ENCODE measurements around the gene TRAF2.
"Not testable (repeated sequence)": the region's sequence is repeated elsewhere in the genome, so short reads cannot be mapped to it uniquely, and the experiment has no call there.

The TRAF2 gene, protein sequence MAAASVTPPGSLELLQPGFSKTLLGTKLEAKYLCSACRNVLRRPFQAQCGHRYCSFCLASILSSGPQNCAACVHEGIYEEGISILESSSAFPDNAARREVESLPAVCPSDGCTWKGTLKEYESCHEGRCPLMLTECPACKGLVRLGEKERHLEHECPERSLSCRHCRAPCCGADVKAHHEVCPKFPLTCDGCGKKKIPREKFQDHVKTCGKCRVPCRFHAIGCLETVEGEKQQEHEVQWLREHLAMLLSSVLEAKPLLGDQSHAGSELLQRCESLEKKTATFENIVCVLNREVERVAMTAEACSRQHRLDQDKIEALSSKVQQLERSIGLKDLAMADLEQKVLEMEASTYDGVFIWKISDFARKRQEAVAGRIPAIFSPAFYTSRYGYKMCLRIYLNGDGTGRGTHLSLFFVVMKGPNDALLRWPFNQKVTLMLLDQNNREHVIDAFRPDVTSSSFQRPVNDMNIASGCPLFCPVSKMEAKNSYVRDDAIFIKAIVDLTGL

DNA sequence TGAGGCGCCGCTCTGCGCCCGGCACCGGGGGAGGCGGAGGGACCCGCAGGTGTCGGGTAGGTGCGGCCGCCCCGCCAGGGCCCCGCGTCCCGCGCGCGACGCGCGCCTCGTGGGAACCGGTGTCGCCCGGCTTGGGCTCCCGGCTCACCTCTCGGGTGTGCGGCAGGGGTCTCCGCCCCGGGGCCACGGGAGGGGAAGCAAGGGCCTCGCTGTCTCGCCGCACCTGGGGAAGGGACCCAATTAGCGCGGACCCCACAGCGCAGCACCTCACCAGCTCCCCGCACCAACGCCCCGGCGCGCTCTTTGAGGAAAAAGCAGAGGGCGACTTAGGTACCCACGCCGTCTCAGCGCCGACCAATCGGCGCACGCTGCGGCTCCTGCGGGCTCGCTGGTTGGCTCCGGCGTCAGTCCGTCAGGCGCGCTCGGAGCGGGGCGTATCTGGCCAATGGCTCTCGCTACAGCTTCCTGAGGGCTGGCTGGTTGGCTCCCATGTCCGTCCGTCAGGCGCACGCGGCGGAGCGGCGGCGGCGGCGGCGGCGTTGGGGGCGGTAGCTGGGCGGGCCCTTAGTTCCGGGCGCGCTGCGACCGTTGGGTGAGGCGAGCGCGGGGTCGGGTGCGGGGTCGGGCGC is at the start of gene TRAF2:
Gene TRAF2, plus strand, starts transcription at position 567 of the 629 bp plus-strand sequence. CDS start 12,225 bp downstream, outside the sequence.
- peak; percentile 97 for DNase-seq

DNA sequence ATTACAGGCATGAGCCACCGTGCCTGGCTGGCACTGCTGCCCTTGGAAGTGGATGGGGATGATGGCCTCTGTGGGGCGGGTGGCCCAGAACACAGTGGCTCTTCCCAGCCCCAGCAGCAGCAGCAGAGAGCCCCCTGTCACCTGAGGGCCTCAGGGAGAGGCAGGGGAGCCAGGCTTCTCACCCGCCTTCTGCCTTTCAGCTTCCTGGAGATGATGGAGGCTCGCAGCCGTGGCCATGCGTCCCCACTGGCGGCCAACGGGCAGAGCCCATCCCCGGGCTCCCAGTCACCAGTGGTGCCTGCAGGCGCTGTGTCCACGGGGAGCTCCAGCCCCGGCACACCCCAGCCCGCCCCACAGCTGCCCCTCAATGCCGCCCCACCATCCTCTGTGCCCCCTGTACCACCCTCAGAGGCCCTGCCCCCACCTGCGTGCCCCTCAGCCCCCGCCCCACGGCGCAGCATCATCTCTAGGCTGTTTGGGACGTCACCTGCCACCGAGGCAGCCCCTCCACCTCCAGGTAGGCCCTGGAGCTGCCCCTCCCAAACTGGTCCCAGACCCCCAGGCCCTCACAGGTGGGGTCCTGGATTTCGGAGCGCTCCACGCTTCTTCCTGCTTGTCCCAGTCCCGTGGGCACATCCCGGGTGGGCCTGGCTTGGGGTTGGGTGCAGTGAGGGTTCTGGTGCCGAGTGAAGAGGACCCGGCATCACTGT is 49.0 kb upstream of the TRAF2 start:
- DNase-seq: no peak

DNA sequence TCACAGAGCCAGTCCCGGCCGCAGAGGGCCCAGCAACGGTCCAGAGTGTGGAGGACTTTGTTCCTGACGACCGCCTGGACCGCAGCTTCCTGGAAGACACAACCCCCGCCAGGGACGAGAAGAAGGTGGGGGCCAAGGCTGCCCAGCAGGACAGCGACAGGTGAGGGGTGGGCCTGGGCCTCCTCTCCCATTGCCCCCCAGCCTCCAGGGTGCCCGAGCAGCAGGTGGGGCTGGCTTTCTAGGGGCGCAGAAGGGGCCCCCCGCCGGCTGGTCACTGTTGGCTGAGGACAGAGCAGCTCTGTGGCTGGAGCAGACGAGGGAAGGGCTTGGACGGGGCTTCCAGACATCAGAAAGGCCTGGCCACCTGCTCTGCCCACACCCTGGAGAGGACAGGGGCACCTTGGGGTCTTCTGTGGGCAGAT is 48.4 kb upstream of the TRAF2 start:
- not testable (repeated sequence) for DNase-seq

DNA sequence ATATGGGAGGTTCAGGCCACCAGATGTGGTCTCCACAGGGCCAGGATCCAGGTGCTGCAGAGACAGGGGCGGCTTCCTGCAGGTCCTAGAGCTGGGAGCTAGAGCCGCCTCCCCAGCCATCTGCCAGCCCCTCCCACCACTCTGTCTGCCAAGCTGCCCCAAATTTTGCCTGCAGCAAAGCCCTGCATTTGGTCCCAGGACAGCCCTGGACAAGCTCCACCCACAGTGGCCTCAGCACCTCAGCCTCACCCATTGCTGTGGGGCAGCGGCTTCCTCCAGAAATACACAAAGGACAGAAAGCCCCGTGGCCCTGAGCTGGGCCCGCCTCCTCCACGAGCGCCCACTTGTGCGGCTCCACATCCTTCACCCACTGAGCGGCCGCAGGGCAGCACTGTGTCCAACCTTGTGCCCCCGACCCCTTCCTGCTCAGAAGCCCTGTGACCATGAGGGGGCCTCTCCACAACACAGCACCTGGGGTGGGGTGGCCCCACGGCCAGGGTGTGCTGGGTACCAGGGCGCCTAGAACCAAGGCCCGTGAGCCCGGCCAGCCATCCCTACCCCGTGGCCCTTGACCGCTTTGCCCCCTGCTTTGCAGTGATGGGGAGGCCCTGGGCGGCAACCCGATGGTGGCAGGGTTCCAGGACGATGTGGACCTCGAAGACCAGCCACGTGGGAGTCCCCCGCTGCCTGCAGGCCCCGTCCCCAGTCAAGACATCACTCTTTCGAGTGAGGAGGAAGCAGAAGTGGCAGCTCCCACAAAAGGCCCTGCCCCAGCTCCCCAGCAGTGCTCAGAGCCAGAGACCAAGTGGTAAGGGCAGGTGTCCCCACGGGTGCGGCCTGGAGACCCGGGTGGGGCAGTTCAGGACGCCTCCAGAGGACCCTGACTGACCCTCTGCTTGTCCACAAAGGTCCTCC is 47.7 kb upstream of the TRAF2 start:
- DNase-seq: no peak

DNA sequence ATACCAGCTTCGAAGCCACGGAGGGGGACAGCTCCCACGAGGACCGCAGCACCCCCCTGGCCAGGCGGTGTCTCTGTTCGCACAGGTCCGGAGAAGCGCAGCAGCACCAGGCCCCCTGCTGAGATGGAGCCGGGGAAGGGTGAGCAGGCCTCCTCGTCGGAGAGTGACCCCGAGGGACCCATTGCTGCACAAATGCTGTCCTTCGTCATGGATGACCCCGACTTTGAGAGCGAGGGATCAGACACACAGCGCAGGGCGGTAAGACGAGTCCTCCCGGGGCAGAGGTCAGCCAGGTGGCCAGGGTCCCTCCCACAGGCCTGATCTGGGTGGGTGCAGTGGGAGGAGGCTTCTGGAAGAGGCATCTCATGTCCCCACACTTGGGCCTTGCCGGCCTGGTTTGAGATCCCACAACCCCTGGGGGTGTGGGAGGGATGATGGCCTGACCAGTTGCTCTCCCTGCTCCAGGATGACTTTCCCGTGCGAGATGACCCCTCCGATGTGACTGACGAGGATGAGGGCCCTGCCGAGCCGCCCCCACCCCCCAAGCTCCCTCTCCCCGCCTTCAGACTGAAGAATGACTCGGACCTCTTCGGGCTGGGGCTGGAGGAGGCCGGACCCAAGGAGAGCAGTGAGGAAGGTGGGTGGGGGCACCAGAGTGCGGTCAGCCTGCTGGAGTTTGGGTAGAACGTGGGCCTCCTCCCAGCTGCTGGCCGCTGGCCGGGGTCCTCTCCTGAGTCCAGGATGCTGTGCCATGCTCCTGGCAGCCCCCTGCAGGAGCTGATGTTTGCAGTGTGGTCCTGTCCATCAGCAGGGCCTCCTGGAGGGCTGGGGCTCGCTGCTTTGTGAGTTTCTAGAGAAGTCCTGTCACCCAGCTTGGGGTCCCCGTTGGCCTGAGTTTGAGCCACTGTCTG is 46.8 kb upstream of the TRAF2 start:
- DNase-seq: no peak

DNA sequence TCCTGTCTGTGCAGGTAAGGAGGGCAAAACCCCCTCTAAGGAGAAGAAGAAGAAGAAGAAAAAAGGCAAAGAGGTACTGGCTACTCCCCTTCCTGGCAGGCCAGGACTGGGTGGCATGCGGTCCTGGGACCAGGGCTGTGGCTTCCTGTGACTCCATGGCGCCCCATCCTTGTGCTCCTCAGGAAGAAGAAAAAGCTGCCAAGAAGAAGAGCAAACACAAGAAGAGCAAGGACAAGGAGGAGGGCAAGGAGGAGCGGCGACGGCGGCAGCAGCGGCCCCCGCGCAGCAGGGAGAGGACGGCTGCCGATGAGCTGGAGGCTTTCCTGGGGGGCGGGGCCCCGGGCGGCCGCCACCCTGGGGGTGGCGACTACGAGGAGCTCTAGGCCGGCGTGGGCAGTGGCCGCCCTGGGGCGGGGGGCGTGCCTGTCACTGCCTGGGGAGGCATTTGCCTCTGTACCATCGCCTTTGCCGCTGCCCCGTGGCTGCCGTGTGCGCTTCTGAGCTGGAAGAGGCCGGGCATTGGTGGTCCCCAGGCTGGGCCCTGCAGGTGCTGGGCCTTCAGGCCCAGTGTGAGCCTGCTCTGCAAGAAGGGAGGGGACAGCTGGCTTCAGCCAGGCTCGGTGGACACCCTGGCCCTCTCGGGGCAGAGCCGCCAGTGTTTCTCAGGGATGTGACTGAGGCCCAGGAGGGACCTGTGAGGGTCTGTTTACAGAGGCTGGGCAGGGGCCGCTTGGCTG is 46.0 kb upstream of the TRAF2 start:
- DNase-seq: no peak

DNA sequence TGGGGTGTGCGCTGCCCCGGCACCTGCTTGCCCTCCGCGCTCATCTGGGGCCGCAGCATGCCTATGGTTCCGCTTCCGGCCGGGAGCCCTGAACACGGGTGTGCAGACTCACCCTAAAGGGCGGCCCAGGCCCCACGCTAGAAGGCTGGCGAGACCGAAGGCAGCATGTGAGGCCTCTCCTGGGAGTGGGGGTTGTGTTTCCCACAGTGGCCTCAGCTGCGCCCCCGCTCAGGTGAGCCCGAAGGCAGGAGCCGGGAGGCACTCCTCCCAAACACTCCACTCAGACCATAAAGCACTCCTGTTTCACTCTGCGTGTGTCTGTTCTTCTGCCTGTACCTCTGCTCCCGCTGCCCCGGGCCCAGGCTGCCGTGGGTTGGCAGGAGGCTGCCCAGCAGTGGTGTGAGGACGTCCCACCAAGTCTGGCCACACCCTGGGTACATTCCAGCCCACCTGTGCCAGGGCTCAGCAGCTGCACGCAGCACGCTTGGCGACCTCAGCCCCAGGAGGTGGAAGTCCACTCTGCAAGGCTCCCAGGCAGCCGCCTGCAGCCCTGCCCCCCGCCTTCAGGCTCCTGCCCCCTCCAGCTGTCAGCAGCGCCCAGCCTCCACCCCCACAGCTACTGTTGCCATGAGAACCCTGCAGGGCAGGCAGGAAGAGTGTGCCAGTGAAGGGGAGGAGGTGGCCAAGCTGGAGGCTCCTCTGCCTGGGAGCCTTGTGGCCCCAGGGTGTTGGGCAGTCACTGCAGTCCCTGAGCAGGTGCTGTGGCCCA is 45.3 kb upstream of the TRAF2 start:
- DNase-seq: no peak

DNA sequence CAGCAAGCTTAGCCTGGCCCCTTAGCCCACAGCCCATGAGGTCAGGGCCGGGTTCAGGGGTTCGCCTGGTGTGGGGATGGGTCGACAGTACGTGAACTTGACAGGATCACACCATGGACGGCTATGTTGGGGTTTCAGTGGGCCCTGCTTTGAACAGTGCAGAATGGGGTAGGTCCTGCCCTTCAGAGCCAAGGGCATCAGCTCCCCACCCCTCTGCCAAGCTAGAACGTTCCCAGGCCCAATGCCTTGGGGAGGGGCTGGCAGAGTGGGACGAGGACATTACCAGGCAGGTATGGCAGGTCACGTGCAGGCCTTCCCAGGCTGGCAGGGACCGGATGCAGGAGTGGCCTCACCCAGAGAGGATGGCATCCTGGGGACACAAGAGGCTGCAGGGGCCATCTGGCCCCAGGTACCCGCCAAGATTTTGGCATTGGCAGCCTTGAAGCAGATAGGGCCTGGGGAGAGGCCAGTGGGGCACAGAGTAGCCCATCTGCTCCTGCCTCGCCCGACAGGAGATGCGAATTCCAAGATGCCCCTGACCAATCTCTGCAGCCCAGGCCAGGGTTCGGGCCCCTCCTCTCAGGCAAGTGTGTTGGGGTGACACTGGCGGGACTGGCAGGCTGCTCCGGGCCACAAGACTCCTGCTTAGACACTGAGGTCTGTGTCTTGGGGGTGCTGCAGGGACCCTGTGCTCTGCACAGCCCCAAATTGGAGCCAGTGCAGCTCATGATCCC is 44.5 kb upstream of the TRAF2 start:
- not testable (repeated sequence) for DNase-seq

DNA sequence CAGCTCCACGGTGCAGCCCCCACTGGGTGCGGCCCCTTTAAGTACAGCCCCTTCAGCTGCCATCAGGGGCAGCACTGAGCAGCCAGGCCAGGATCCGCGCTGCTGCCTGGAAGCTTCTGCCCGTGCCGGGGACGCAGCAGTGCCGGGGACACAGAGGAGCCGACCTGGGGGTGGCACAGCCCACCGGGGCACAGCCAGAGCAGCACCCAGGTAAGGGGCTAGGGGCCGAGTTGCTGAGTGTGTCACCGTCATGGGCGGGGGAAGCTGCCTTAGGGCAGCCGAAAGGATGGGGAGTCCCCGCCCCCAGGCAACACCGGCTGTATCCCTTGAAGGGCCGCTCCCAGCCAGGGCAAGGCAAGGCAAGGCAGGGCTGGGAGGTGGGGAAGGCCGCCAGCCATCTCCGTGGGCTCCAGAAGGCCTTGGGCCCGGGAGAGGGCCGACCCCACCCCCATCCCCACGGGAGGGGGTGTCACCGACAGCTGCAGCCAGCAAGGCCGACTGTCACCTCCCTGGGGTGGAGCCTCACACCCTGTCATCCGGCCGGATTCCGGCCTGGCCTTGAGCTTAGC is 43.9 kb upstream of the TRAF2 start, which contains the start of gene AJM1:
Gene AJM1, plus strand, starts transcription at position 99 of the 569 bp plus-strand sequence. CDS start 1,937 bp downstream, outside the sequence.
- peak; percentile 86 for DNase-seq

DNA sequence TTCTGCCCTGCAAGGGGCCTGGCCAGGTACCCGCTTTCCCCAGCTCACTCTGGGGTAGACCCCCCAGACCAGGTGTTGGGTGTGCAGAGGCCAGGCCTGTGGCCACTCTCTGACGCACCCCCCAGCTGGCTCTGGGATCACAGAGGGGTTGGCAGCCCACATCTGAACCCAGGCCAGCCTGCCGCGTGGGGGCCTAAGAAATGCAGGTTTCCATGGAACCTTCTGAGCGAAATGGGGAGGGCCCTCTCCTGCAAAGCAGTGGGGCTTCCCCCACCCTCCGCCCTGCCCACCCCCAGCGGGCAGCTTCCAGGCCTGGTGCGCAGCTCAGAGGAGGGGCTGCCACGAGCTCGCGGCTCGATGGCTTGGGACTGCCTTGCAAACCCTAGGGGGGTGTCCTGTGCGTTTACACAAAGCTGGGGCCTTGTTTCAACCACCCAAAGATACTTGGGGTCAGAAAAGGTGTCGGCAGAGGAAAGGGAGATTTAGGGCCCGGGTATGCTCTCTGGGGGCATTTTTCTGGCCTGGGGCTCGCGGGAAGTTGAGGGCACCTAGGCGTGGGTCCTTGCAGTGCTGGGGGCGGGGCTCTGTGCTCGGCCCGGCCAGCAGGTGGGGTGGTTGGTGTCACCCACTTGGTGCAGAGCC is 43.0 kb upstream of the TRAF2 start:
- DNase-seq: not testable (repeated sequence)

DNA sequence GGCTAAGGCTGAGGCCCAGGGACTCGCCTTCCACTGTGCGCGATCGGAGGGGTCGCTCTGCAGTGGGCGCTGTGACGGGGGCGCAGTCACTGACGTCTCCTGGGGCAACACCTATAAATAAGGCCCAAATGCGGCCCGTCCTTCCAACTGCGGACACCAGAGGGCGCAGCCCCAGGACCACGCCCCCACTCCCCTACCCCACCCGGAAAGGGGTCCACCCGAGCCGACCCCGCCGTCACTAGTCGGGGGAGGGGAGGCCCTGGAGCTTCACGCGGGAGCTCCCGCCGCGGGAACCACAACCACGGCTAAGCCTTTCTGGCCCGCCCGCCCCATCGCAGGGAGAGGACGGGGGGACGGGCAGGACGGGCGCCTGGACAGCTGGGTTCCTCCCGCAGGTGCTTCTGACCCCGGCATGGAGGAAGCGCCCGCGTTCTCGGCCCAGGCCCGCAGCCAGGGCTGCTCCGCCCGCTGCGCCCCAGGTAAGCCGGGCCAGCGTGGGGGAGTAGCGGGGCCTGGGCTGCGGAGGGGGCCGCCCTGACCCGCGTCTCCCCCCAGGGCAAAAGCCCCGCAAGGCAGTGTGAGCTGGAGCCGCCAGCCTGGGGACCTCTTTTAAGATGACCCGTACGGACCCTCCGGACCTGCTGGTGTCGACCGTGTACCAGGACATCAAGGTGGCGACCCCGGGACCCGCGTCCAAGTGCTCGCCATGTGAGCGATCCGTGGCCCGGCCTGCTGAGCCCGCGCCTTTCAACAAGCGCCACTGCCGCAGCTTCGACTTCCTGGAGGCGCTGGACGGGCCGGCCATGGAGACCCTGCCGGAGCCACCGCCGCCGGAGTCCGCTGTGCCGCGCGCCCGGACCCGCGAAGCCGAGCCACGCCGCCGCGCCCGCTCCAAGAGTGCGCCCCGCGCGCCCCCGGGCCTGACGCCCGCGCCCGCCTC is 42.2 kb upstream of the TRAF2 start:
- DNase-seq: peak; percentile 84

DNA sequence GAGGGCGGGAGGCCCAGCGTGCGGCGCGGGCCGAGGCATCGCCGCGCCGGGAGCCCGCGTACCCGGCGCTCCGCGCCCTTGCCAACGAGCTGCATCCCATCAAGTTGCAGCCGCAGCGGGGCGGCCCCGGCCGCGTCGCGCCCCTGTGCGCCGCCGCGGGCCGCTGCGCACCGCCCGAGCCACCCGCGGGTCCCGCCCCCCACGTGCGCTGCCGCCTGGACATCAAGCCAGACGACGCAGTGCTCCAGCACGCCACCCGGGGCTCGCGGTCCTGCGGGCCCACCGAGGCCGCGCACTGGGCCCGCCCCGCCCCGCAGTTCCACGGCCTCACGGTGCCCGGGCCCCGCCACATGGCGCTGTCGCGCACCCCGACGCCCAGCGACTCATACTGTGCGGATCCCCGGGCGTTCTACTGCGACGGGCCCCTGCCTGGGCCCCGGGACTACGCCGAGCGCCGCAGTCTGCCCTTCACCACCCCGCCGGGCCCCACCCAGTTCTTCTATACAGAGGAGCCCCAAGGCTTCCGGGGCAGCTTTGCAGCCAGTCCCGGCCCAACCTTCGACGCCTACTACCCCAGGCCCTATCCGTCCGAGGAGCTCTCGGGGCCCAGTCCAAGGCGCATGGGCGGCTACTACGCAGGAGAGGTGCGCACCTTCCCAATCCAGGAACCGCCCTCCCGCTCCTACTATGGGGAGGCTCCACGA is 41.4 kb upstream of the TRAF2 start:
- DNase-seq: no peak

DNA sequence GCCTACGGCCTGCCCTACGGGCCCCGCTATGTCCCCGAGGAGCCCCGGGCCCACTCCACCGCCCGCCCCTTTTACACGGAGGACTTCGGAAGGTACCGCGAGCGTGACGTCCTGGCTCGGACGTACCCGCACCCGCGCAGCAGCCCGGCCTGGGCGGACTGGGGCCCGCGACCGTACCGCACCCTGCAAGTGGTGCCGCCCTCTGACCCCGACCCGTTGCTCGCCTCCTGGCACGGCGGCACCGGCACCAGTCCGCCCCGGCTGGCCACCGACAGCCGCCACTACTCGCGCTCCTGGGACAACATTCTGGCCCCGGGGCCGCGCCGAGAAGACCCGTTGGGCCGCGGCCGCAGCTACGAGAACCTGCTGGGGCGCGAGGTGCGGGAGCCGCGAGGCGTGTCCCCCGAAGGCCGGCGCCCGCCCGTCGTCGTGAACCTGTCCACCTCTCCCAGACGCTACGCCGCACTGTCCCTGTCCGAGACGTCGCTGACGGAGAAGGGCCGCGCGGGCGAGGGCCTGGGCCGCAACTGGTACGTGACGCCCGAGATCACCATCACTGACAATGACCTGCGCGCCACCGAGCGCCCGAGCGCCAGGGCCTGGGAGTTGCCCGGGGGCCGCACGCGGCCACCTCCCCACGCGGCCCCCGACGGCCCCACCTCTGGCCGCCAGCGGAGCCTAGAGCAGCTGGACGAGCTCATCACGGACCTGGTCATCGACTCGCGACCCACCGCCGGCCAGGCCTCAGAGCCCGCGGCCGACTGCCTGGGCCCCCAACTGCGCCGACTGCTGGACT is 40.7 kb upstream of the TRAF2 start:
- DNase-seq: no peak

DNA sequence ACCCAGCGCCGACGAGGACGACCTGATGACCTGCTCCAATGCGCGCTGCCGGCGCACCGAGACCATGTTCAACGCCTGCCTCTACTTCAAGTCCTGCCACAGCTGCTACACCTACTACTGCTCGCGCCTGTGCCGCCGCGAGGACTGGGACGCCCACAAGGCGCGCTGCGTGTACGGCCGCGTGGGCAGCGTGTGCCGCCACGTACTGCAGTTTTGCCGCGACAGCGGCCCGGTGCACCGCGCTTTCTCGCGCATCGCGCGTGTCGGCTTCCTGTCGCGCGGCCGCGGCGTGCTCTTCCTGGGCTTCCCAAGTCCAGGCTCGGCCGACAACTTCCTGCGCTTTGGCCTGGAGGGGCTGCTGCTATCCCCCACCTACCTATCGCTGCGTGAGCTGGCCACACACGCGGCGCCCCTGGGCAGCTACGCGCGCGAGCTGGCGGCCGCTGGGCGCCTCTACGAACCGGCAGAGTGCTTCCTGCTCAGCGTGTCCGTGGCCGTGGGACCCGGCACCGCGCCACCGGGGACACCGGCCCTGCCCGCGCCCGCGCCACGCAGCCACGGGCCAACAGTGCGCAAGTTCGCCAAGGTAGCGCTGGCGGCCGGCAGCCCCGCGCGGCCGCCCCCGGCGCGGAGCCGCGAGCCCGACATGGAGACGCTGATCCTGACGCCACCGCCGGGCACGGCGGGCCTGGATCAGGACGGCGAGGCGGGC is 39.8 kb upstream of the TRAF2 start:
- no peak for DNase-seq
